Tibial artery (tissue), 4 donors: ENCODE results near the gene ARHGAP32.

Source experiments
- DNase-seq, 2 donors: peaks; one replicate each; pipeline ENCODE4 v3.0.0-alpha.2; 2019
- H3K27ac ChIP-seq, 2 donors: fragments of 200-600 bp; sonication (generic) in 1 of 2; 1 replicate in 1 of 2; 2 replicates in 1 of 2; pipeline ENCODE4 v1.5.1; 2018 to 2019; ENCODE audit warnings: mild to moderate bottlenecking in 1 of 2
- H3K27me3 ChIP-seq, 2 donors: fragments of 200-600 bp; sonication (generic) in 1 of 2; one replicate each; pipeline versions ENCODE4 v1.5.1 to v1.6.0; 2016 to 2019
- H3K36me3 ChIP-seq, 3 donors: fragments of 200-600 bp; sonication (generic) in 2 of 3; one replicate each; pipeline ENCODE4 v1.5.1; 2016 to 2019; ENCODE audit warnings: mild to moderate bottlenecking in 2 of 3
- H3K4me1 ChIP-seq, 4 donors: fragments of 200-600 bp; sonication (generic) in 2 of 4; 1 replicate in 3 of 4; 2 replicates in 1 of 4; pipeline ENCODE4 v1.5.1; 2016 to 2019
- H3K4me3 ChIP-seq, 2 donors: fragments of 200-600 bp; sonication (generic) in 1 of 2; 1 replicate in 1 of 2; 2 replicates in 1 of 2; pipeline ENCODE4 v1.5.1; 2018 to 2019; ENCODE audit warnings: mild to moderate bottlenecking in 2 of 2
- H3K9me3 ChIP-seq, 3 donors: fragments of 200-600 bp; sonication (generic) in 1 of 3; one replicate each; pipeline ENCODE4 v1.5.1; 2016 to 2019
- CTCF ChIP-seq, 2 experiments: fragments of 200-600 bp in 1 of 2; fragments of 450-650 bp in 1 of 2; IDR thresholded peaks; one replicate each; pipeline ENCODE4 v1.5.1; 2017 to 2019; ENCODE audit warnings: antibody characterized with exemption in 2 of 2, mild to moderate bottlenecking in 1 of 2, moderate library complexity in 1 of 2
- intact Hi-C: fragments of 100-400 bp; cut with DNase I; formaldehyde crosslinking; loops from one replicate; pipeline ENCODE4 v1.15.0; 2023; ENCODE audit warnings: low total_unique reads

ARHGAP32 gene

GRCh38 chr11:128919216-128919615 lies 272.9 kb downstream of the ARHGAP32 start:
- intact Hi-C loops = no loop called here
- Histone ChIP-seq H3K4me3 (no peak overlapping the region), H3K4me1 (no peaks in the 10 kb centered on the region), H3K27me3 (no peaks in the 10 kb centered on the region), H3K36me3 (no peaks in the 10 kb centered on the region), H3K27ac (no peak overlapping the region), H3K9me3 (no peaks in the 10 kb centered on the region)
- no peak for TF ChIP-seq CTCF (IDR thresholded peaks at IDR 0.05)
- no peak for DNase-seq

- Histone ChIP-seq H3K36me3 (no peaks in the 10 kb centered on the region), H3K4me1 (no peaks in the 10 kb centered on the region), H3K27ac (no peak overlapping the region), H3K9me3 (no peaks in the 10 kb centered on the region), H3K4me3 (no peak overlapping the region), H3K27me3 (no peaks in the 10 kb centered on the region)
- no peak for TF ChIP-seq CTCF (IDR thresholded peaks at IDR 0.05)
- intact Hi-C loops = no loop called here
- DNase-seq = no peak
Observed at GRCh38 chr11:128917144-128917724, 274.9 kb downstream of the ARHGAP32 start.

- H3K36me3 ChIP-seq = no peaks in the 10 kb centered on the region
- no peak overlapping the region for H3K27ac ChIP-seq
- H3K27me3 ChIP-seq = no peaks in the 10 kb centered on the region
- TF ChIP-seq CTCF (IDR thresholded peaks at IDR 0.05) = no peak
- intact Hi-C loops = no loop called here
- H3K4me3 ChIP-seq = no peak overlapping the region
- DNase-seq = no peak
- H3K4me1 ChIP-seq = no peaks in the 10 kb centered on the region
- H3K9me3 ChIP-seq = no peaks in the 10 kb centered on the region
Observed at GRCh38 chr11:128916681-128917080, 275.4 kb downstream of the ARHGAP32 start.

- Histone ChIP-seq H3K27ac (no peak overlapping the region), H3K9me3 (no peaks in the 10 kb centered on the region), H3K4me3 (no peak overlapping the region), H3K4me1 (no peaks in the 10 kb centered on the region), H3K36me3 (no peaks in the 10 kb centered on the region), H3K27me3 (no peaks in the 10 kb centered on the region)
- TF ChIP-seq CTCF (IDR thresholded peaks at IDR 0.05) = no peak
- intact Hi-C loops = no loop called here
- no peak for DNase-seq
Observed at GRCh38 chr11:128916037-128916572, 276.0 kb downstream of the ARHGAP32 start.

GRCh38 chr11:128915149-128915521 lies 277.0 kb downstream of the ARHGAP32 start:
- TF ChIP-seq CTCF (IDR thresholded peaks at IDR 0.05) = no peak
- H3K4me1 ChIP-seq = no peaks in the 10 kb centered on the region
- intact Hi-C loops = no loop called here
- no peak overlapping the region for H3K27ac ChIP-seq
- no peak overlapping the region for H3K4me3 ChIP-seq
- H3K27me3 ChIP-seq = no peaks in the 10 kb centered on the region
- H3K9me3 ChIP-seq = no peaks in the 10 kb centered on the region
- no peak for DNase-seq
- H3K36me3 ChIP-seq = no peaks in the 10 kb centered on the region
